Metanephros (tissue), 1 donor: ENCODE measurements around the gene SHISA2. TPM values are rescaled to one million over a fixed set of nuclear protein-coding genes. Genes with fewer than 3 reads are reported as not detected.

Experiments used
- total RNA-seq: library from RNA; depleted of rRNA; stranded (reverse); fragments of >200 nt; gene quantifications from one replicate; pipeline ENCODE4 v1.2.3, GENCODE V29; 2014

SHISA2 gene
- 107 TPM for total RNA-seq

DNA sequence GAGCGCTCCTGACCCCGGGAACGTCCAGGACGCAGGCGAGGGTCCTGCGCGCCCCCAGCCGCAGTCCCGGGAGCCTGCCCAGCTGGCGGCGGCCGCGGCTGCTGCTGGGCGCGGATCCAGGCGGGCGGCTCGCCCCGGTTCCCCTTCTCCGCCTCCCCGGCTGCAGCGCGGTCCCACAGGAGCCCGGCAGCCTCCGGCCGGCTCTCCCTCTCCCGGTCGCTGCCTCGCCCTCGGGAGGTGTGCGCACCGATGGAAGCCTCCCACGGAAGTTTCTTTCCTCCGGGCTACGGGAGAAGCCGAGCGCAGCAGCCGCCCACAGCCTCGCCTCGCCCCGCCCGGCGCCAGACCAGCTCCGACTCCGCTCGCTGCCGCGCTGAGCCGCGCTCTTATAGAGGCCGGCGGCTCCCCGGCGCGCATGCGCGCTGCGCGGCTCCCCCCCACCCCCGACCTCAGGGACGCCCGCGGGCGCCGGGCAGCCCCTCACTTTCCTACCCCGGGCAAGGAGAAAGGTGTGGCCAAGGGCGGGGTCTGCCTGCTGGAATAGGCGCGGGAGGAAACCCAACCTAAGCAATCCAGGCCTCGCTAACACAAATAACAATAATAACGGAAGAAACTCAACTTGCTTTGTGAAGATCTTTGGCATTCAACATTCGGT, at the start of gene SHISA2:
Gene SHISA2 (minus strand): TSS at position 360 of the 655 bp plus-strand sequence. CDS start 1,041 bp downstream, outside the sequence.

Other genes starting within 250 kb of the SHISA2 start
- gene RNF6, start 170.3 kb upstream of the SHISA2 start, total RNA-seq, result 20.0 TPM
- 13.1 TPM for gene CDK8, start 202.1 kb upstream of the SHISA2 start, total RNA-seq